Bronchial smooth muscle cell (primary cell): Measurements from ENCODE around the gene NLRP2B. TPM values are rescaled to one million over a fixed set of nuclear protein-coding genes. Genes with fewer than 3 reads are reported as not detected.

ENCODE experiments used
- total RNA-seq: library from RNA; depleted of rRNA; stranded (reverse); fragments of >200 nt; gene quantifications from 2 replicates; pipeline ENCODE4 v1.2.1, GENCODE V29; 2014

Gene NLRP2B
- under 0.01 TPM in 1 of 2 replicates, not detected in the other for total RNA-seq

DNA sequence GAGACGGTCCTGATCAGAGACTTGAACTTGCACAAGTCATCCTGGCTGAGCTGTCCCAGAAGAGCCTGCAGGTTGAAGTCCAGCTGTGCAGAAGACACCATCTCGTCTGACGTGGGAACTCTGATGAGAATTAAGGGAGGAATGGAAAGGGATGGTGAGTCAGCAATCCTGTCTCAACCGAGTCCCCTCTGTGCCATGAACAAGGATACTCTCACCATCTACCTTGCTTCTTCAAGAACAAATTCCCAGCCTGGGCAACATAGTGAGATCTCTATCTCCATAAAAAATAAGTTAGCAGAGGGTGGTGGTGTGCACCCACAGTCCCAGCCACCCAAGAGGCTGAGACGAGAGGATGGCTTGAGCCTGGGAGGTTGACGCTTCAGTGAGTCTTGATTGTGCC, at the start of gene NLRP2B:
TSS of gene NLRP2B (minus strand) at position 101 of the 400 bp plus-strand sequence.

Other genes with a start within 250 kb of the NLRP2B start
- 3.9 and 4.6 TPM in 2 replicates for gene ZXDB, start 88.2 kb downstream of the NLRP2B start, total RNA-seq
- gene ZXDA, start 230.2 kb upstream of the NLRP2B start, total RNA-seq = 3.6 and 4.4 TPM in 2 replicates